ENCODE results near the gene DOC2B.
A peak's percentile ranks its signal among the peaks of the same experiment; 100 is the strongest.

DOC2B gene

DNA sequence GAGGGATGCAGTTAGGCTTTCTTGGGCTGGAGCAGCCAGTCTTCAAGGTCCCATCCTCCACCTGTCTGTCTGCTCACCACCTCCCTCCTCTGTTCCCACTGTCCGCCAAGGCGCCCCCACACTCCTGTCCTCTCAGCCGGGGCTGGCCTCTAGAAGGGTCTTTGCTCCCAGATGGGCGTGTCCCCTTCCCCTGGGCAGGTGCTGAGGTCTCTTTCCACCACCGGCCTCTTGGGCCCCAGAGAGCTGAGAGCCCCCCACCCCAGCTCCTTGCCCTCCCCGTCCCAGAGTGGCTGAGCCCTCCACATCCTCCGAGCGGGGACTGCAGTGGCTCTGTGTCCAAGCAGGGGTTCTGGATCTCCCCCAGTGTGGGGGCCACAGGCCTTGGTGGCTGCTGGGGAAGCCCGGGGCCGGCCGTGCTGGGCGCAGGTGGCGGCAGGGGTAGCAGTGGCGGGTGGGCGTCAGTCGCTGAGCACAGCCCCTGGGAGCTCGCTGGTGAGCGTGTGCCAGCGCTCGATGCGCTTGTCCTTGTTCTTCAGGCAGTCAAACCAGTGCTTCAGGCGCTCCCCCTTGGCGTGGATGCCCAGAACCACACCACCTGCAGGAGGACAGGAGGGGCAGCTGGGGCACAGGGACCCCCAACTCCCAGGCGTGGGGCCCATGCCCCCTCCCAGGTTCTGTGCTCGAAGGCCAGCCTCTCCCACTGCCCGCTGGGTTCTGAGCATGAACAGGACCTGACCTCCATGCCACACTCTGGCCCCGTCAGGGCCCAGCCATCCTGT is 34.3 kb downstream of the DOC2B start:
- peak; percentile 36 for DNase-seq (ENCODE audit: low spot score)
- H3K36me3 ChIP-seq (ENCODE audit: low read depth): no peaks in the 10 kb centered on the region
- no peak for ATAC-seq (ENCODE audit: low read depth)
- H3K9me3 ChIP-seq (ENCODE audit: severe bottlenecking): no peaks in the 10 kb centered on the region
- TF ChIP-seq, protein P1, sequence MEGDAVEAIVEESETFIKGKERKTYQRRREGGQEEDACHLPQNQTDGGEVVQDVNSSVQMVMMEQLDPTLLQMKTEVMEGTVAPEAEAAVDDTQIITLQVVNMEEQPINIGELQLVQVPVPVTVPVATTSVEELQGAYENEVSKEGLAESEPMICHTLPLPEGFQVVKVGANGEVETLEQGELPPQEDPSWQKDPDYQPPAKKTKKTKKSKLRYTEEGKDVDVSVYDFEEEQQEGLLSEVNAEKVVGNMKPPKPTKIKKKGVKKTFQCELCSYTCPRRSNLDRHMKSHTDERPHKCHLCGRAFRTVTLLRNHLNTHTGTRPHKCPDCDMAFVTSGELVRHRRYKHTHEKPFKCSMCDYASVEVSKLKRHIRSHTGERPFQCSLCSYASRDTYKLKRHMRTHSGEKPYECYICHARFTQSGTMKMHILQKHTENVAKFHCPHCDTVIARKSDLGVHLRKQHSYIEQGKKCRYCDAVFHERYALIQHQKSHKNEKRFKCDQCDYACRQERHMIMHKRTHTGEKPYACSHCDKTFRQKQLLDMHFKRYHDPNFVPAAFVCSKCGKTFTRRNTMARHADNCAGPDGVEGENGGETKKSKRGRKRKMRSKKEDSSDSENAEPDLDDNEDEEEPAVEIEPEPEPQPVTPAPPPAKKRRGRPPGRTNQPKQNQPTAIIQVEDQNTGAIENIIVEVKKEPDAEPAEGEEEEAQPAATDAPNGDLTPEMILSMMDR (IDR thresholded peaks at IDR 0.05; ENCODE audit: poor library complexity, severe bottlenecking): no peak
- no peak overlapping the region for H3K27ac ChIP-seq (ENCODE audit: poor library complexity, severe bottlenecking)
- no peak overlapping the region for H3K4me3 ChIP-seq (ENCODE audit: severe bottlenecking)
- no peaks in the 10 kb centered on the region for H3K27me3 ChIP-seq (ENCODE audit: insufficient read depth, poor library complexity, severe bottlenecking)
- H3K4me1 ChIP-seq (ENCODE audit: insufficient read depth, poor library complexity, severe bottlenecking): no peaks in the 10 kb centered on the region

DNA sequence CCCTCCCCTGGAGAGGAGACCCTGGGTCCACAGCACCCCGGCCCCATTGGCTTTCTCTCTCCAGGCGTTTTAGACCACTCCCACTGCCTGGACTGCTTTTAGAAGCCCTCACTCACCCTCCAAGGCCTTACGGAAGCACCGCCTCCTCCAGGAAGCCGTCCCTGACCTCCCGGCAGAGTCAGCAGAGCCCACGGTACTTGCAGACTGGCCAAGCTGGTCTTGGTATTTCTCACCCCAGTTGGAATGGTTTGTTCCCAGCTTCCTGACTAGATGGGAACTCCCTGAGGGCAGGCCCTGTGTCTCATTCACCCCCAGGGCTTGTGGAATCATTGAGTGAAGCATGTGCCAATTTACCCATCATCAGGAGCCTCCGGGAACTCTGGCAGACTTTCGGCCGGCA is 34.9 kb downstream of the DOC2B start:
- H3K4me1 ChIP-seq (ENCODE audit: insufficient read depth, poor library complexity, severe bottlenecking): no peaks in the 10 kb centered on the region
- H3K9me3 ChIP-seq (ENCODE audit: severe bottlenecking): no peaks in the 10 kb centered on the region
- ATAC-seq (ENCODE audit: low read depth): no peak
- peak; percentile 47 for DNase-seq (ENCODE audit: low spot score)
- TF ChIP-seq, protein P1 (IDR thresholded peaks at IDR 0.05; ENCODE audit: poor library complexity, severe bottlenecking): no peak
- H3K36me3 ChIP-seq (ENCODE audit: low read depth): no peaks in the 10 kb centered on the region
- H3K27ac ChIP-seq (ENCODE audit: poor library complexity, severe bottlenecking): no peak overlapping the region
- H3K4me3 ChIP-seq (ENCODE audit: severe bottlenecking): no peak overlapping the region
- no peaks in the 10 kb centered on the region for H3K27me3 ChIP-seq (ENCODE audit: insufficient read depth, poor library complexity, severe bottlenecking)

DNA sequence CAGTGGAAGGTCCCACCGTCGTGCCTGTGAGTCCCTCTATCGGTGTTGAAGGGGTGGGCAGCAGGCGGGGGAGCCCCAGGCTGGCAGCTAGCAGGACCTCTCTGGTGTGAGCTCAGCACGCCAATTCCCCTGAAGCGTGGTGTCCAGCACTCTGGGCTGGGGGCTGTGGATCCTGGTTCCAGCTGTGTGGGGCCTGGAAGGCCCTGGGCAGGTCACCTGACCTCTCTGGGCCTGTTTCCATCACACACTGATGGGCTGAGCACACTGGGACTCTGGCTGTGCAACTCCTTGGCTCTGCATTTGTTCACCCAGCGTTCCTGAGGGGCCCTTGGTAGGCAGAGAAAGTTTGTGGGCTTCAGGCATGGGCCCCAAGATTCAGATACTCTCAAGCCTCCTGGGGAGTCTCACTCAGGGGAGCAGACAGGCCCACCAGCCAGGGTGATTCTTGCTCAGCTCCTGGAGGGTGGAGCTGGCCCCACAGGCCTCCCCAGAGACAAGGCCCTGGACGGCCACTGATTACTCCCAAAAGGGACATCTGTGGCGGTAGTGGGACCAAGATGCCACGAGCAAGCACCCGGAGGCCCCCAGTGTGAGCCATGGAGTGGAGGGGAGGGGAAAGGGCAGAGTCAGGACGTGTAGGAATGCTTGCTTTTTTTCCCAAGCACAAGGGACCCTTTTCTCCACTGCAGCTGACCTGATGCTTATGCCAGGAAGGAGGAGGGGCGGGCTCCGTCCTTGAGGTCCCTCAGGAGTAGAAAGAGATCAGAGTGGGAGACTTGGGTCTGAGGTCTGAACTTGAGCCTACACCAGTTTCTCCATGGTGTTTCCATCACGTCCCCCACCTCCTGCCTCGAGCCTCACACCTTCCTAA is 35.5 kb downstream of the DOC2B start:
- no peak for ATAC-seq (ENCODE audit: low read depth)
- Histone ChIP-seq H3K27ac (ENCODE audit: poor library complexity, severe bottlenecking) (no peak overlapping the region), H3K9me3 (ENCODE audit: severe bottlenecking) (no peaks in the 10 kb centered on the region), H3K4me1 (ENCODE audit: insufficient read depth, poor library complexity, severe bottlenecking) (no peaks in the 10 kb centered on the region), H3K36me3 (ENCODE audit: low read depth) (no peaks in the 10 kb centered on the region), H3K4me3 (ENCODE audit: severe bottlenecking) (no peak overlapping the region), H3K27me3 (ENCODE audit: insufficient read depth, poor library complexity, severe bottlenecking) (no peaks in the 10 kb centered on the region)
- TF ChIP-seq, protein P1 (IDR thresholded peaks at IDR 0.05; ENCODE audit: poor library complexity, severe bottlenecking): no peak
- DNase-seq (ENCODE audit: low spot score): peak; percentile 34

DNA sequence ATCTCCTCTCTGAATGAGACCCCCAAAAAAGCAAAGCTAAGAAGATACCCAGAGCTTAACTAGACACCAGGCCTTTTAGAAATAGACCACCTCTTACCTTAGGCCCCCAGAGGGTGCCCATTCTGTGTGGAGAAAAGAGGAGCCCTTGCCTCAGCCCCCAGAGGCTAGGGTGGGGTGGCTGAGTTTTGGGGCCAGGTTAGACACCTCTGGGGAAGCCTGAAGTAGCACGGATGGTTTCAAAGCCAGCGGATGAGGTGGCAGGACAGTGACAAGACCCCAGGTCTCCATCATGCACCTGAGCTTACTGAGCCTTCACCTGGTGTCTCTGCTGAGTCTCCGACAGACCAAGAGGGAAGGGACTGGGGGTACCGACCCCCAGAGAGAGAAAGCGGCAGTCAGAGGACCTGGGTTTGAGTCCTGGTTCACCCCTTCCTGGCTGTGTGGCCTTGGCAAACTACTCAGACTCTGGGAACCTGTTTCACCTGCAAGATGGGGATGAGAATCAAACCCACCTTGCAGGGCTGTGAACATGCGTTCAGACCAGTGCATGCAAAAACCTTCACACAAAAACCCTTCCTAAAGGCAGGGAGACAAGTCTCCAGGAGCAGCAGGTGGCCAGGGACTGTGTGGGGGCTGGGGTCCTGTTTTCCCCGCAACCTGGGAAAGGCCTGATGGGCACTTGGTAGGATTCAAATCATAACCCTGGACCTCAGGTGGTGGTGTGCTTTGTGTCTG is 36.3 kb downstream of the DOC2B start:
- Histone ChIP-seq H3K36me3 (ENCODE audit: low read depth) (no peaks in the 10 kb centered on the region), H3K4me1 (ENCODE audit: insufficient read depth, poor library complexity, severe bottlenecking) (no peaks in the 10 kb centered on the region), H3K27ac (ENCODE audit: poor library complexity, severe bottlenecking) (no peak overlapping the region), H3K9me3 (ENCODE audit: severe bottlenecking) (no peaks in the 10 kb centered on the region), H3K27me3 (ENCODE audit: insufficient read depth, poor library complexity, severe bottlenecking) (no peaks in the 10 kb centered on the region), H3K4me3 (ENCODE audit: severe bottlenecking) (no peak overlapping the region)
- TF ChIP-seq, protein P1 (IDR thresholded peaks at IDR 0.05; ENCODE audit: poor library complexity, severe bottlenecking): no peak
- ATAC-seq (ENCODE audit: low read depth) (no peak), DNase-seq (ENCODE audit: low spot score) (no peak)

Data from RWPE2 (cell line).